Liver (tissue), 3 donors: ENCODE data around the gene CHKB.

Experiments used
- JUND ChIP-seq, 2 donors: IDR thresholded peaks; 2 replicates each; pipeline ENCODE4 v1.6.1; 2016; ENCODE audit warnings: antibody characterized with exemption in 2 of 2
- TAF1 ChIP-seq: conservative IDR thresholded peaks from 2 replicates; pipeline ENCODE4 v1.6.1; 2016; ENCODE audit warnings: antibody characterized with exemption, mild to moderate bottlenecking
- YY1 ChIP-seq: IDR thresholded peaks from 2 replicates; pipeline ENCODE4 v1.6.1; 2016; ENCODE audit warnings: antibody characterized with exemption, mild to moderate bottlenecking
- TF ChIP-seq, protein P1 (sequence below): fragments of 150-350 bp; IDR thresholded peaks from 2 replicates; pipeline ENCODE4 v1.5.1; 2017; ENCODE audit warnings: improper control_type of control experiment, low read depth, low read length; ENCODE audit not compliant: missing input control
- TF ChIP-seq, protein P2 (sequence below): IDR thresholded peaks from 2 replicates; pipeline ENCODE4 v1.6.1; 2016; ENCODE audit warnings: antibody characterized with exemption
- TF ChIP-seq, protein P3 (sequence below): IDR thresholded peaks from 2 replicates; pipeline ENCODE4 v1.6.1; 2016; ENCODE audit warnings: antibody characterized with exemption, mild to moderate bottlenecking
- donor health status: healthy.
- donor health status: healthy.

DNA sequence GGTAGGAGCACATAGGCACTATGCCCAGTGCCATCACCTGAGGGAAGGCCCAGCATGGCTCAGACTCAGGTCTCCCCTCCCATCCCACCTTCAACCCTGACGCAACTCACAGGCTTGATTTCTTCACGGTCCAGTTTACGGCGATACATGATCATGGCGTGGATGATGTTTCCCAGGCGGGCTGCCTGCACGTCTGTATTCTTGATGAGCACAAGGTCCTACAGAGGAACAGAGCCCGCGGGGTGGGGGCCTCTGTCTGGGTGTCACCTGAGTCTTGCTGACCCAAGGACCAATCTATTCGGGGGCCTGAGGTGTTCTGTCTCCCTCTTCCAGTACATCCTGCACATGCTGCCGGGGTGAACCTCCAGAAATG, 8.3 kb downstream of the CHKB start:
- TF ChIP-seq, protein P1, sequence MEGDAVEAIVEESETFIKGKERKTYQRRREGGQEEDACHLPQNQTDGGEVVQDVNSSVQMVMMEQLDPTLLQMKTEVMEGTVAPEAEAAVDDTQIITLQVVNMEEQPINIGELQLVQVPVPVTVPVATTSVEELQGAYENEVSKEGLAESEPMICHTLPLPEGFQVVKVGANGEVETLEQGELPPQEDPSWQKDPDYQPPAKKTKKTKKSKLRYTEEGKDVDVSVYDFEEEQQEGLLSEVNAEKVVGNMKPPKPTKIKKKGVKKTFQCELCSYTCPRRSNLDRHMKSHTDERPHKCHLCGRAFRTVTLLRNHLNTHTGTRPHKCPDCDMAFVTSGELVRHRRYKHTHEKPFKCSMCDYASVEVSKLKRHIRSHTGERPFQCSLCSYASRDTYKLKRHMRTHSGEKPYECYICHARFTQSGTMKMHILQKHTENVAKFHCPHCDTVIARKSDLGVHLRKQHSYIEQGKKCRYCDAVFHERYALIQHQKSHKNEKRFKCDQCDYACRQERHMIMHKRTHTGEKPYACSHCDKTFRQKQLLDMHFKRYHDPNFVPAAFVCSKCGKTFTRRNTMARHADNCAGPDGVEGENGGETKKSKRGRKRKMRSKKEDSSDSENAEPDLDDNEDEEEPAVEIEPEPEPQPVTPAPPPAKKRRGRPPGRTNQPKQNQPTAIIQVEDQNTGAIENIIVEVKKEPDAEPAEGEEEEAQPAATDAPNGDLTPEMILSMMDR: no peak
- no peak for TF ChIP-seq TAF1
- TF ChIP-seq YY1: no peak
- TF ChIP-seq JUND (IDR thresholded peaks at IDR 0.05): no peak
- TF ChIP-seq, protein P2, sequence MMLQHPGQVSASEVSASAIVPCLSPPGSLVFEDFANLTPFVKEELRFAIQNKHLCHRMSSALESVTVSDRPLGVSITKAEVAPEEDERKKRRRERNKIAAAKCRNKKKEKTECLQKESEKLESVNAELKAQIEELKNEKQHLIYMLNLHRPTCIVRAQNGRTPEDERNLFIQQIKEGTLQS: no peak
- TF ChIP-seq, protein P3, sequence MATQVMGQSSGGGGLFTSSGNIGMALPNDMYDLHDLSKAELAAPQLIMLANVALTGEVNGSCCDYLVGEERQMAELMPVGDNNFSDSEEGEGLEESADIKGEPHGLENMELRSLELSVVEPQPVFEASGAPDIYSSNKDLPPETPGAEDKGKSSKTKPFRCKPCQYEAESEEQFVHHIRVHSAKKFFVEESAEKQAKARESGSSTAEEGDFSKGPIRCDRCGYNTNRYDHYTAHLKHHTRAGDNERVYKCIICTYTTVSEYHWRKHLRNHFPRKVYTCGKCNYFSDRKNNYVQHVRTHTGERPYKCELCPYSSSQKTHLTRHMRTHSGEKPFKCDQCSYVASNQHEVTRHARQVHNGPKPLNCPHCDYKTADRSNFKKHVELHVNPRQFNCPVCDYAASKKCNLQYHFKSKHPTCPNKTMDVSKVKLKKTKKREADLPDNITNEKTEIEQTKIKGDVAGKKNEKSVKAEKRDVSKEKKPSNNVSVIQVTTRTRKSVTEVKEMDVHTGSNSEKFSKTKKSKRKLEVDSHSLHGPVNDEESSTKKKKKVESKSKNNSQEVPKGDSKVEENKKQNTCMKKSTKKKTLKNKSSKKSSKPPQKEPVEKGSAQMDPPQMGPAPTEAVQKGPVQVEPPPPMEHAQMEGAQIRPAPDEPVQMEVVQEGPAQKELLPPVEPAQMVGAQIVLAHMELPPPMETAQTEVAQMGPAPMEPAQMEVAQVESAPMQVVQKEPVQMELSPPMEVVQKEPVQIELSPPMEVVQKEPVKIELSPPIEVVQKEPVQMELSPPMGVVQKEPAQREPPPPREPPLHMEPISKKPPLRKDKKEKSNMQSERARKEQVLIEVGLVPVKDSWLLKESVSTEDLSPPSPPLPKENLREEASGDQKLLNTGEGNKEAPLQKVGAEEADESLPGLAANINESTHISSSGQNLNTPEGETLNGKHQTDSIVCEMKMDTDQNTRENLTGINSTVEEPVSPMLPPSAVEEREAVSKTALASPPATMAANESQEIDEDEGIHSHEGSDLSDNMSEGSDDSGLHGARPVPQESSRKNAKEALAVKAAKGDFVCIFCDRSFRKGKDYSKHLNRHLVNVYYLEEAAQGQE: no peak
